ENCODE data around the gene MAN2B1.
A peak's percentile ranks its signal among the peaks of the same experiment; 100 is the strongest.
"Not testable (repeated sequence)": the region's sequence is repeated elsewhere in the genome, so short reads cannot be mapped to it uniquely, and the experiment has no call there.

The MAN2B1 gene

GRCh38 chr19:12687496-12688196 is 21.1 kb upstream of the MAN2B1 start, which contains the start of gene GNG14:
Gene GNG14, plus strand, starts transcription at chr19:12687998. Its CDS starts 51 bp downstream, at chr19:12688049.
- no peak for DNase-seq

GRCh38 chr19:12685831-12686230 is 19.3 kb upstream of the MAN2B1 start:
- no peak for DNase-seq

DNA sequence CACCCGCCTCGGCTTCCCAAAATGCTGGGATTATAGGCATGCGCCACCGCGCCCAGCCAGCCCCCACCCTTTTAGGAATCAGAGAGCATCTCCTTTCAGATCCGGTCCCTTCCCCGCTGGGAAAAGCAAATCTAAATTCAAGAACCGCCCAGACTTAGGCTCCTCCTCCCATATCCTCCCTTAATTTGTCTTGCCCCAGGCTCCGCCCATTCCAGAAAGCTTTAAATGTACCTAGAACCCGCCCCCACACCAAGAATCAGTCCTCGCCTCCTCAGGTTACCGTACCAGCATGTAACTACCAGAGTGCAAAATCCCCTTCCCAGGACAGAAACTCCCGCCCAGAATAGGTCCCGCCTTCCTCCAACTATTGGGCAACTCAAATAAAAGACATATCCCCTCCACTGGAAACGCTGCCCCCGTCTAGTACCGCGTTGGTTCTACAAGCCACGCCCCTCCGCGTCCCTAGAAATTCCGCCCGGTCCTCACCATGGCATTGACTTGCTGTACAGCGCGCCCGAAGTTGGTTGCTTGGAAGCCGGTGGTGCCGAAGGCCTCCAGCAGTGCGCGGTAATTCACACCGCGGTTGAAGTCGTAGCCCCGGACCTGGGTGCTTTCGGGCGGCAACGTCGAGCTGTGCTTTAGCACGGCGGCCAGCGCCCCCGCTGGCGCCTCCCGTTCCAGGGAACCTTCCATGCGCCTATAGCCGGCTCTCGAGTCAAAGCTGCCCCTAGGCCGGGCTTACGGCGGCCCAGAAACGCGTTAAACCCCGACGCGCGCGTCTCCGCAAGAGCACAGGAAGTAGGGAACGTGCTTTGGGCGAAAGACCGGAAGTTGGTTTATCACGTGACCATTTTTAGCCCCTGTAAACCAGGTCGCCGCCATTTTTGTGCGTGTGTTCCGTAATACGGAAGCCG is 14.8 kb upstream of the MAN2B1 start, which contains the start of gene DHPS:
Gene DHPS (minus strand): TSS at position 807 of the 914 bp plus-strand sequence. CDS start 114 bp downstream, at position 693.
- DNase-seq = peak; percentile 99

GRCh38 chr19:12680034-12680433 is 13.5 kb upstream of the MAN2B1 start:
- no peak for DNase-seq

DNA sequence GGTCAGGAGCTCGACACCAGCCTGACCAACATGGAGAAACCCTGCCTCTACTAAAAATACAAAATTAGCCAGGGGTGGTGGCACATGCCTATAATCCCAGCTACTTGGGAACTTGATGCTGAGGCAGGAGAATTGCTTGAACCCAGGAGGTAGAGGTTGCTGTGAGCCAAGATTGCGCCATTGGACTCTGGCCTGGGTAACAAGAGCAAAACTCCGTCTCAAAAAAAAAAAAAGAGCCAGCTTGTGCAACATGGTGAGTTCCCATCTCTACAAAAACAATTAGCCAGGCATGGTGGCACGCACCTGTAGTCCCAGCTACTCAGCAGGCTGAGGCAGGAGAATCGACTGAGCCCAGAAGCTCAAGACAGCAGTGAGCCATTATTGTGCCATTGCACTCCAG is 11.5 kb upstream of the MAN2B1 start:
- not testable (repeated sequence) for DNase-seq

- no peak for DNase-seq
Observed at GRCh38 chr19:12676928-12677327, 10.4 kb upstream of the MAN2B1 start.

GRCh38 chr19:12676384-12676792 is 9.8 kb upstream of the MAN2B1 start:
- DNase-seq = peak; percentile 82

GRCh38 chr19:12675940-12676339 is 9.4 kb upstream of the MAN2B1 start:
- no peak for DNase-seq

DNA sequence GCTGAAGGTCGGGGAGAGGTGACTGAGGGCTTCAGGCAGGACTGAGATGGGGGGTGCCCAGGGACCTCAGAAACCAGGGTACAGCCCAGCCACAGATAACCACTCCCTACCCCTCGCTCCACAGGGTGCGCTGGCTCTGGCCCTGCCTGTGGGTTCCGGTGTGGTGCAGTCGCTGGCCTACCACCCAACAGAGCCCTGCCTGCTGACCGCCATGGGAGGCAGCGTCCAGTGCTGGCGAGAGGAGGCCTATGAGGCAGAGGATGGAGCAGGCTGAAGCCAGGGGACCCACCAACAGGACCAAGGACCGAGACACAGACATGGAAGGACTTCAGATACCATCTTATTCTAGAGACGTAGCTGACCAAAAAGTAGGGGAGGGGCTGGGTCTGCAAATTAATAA is 8.9 kb upstream of the MAN2B1 start:
- DNase-seq = no peak

DNA sequence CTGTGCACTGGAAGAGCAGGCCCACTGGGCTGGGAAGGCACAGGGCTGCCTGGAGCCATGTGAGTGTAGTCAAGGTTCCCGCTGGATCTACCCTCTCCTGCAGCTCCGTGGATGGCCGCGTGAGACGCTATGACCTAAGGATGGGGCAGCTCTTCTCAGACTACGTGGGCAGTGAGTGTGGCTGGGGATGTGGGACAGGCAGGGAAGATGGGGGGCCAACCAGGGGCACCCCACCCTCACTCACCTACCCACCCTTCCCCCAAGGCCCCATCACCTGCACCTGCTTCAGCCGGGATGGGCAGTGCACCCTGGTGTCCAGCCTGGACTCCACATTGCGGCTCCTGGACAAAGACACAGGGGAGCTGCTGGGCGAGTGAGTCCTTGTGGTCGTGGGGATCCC is 6.2 kb upstream of the MAN2B1 start:
- DNase-seq = no peak

GRCh38 chr19:12670159-12670928 is 3.8 kb upstream of the MAN2B1 start:
- no peak for DNase-seq

DNA sequence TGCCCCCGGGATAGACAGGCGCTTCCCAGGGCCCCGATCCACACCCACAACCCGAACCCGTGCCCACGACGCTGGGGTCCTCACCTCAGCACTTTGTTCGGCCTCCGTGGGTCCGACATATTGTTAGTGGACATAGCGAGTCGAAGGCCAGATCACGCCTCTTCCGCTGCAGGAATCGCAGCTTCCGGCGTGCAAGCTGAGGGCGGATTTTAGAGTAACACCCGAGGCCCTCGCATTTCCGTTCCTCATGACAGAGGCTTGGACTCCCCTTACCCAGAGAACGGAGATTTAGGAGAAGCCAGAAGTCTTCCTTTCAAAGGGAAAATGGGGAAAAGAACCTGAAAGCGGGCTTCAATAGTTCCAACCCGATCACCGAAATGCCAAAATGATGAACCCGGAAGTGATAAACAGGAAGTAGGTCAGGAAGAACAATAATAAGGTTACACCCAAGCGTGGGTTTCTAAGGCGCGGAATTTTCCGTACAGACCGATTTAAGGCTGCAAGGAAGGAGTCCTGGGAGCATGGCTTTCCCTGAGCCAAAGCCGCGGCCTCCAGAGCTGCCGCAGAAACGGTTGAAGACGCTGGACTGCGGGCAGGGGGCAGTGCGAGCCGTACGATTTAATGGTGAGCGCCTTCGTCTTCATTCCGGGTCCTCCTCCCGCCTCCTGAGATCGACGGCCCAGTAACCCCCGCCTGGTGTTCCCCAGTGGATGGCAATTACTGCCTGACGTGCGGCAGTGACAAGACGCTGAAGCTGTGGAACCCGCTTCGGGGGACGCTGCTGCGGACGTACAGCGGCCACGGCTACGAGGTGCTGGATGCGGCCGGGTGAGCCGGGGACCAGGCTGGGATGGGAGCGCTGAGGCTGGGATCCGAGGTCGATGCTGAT is 3.0 kb upstream of the MAN2B1 start:
- DNase-seq = peak; percentile 89

- peak; percentile 61 for DNase-seq
Observed at GRCh38 chr19:12668932-12669269, 2.4 kb upstream of the MAN2B1 start.

DNA sequence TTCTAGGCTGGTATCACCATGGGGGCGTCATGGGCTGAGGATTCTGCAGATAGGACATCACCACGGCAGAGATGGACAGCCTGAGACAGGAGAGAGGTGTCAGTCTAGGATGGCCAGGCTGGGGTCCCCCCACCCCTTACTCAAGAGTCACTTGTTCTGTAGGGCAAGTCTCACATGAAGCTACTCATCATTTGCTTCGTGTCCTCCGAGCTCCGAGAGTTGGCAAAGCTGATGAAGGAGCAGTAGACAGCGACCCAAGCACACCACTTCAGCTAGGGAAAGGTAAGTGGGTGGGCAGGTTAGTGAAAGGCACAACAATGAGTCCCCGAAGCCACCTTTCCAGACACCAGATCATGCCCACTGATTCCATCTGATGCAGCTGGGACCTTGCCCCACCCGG is 1.8 kb upstream of the MAN2B1 start:
- DNase-seq = no peak

GRCh38 chr19:12667731-12668302 is 1.3 kb upstream of the MAN2B1 start:
- DNase-seq = no peak

DNA sequence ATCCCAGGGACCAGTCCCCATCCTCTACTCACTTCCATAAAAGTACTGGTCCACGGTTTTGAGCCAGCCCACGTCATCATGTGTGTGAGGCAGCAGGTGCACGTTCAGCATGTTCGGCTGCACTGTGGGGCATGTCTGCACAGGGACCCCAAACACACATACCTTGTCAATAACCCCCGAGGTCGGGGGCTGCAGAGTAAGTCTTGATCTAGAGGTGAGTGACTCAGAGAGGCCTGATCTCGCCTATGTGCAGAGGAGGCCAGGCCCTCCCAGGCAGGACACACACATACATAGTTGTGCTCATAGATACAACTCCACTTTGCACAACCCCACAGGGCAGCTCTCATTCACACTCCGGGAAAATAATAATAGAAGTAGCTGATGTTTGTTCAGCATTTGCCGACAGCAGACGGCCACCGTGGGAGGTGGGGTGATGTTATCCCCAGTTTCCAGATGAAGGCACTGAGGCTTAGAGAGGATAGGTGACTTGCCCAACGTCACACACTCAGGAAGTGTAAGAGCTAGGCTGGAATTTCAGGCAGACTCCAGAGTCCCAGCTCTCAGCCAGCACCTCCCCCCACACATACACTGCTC is 774 bp downstream of the MAN2B1 start:
- DNase-seq = peak; percentile 43

GRCh38 chr19:12665281-12665573 is 1.3 kb downstream of the MAN2B1 start:
- DNase-seq = no peak

GRCh38 chr19:12664406-12665280 is 1.9 kb downstream of the MAN2B1 start:
- no peak for DNase-seq

DNA sequence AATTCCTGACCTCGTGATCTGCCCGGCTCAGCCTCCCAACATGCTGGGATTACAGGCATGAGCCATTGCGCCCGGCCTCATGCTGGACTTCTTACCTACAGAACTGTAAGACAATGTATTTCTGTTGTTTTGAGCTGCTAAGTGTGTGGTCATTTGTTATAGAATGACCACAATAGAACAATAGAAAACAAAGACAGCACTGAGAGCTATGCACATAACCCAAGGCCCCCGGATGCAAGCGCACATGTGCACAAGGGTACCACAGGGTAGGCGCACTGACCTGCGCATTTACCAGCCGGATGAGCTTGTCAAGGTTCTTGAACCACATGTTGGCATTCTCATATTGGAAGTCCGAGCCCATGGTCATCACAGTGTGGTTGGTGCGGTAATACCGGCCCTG is 5.6 kb downstream of the MAN2B1 start:
- DNase-seq = no peak

DNA sequence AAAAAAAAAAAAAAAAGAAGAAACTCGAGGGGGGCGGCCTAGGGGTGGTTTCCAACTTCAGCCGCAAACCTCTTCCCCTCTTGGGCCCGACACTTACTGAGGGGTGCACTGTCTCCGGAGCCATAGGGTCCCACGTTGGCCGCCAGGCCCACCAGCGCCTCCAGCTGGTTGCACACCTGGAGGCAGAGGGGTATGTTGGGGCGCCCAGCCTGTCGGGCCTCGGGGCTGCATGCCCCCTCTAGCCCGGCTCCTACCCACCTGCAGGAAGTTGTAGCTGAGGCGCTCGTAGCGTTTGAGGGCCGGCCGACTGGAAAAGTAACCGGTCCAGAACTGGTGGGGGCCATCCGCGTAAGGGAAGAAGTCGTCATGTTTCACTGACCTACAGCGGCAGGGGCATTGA is 8.6 kb downstream of the MAN2B1 start:
- no peak for DNase-seq

Data from NCI-H69 (cell line).